Measurements from ENCODE around the gene LIFR.

DNA sequence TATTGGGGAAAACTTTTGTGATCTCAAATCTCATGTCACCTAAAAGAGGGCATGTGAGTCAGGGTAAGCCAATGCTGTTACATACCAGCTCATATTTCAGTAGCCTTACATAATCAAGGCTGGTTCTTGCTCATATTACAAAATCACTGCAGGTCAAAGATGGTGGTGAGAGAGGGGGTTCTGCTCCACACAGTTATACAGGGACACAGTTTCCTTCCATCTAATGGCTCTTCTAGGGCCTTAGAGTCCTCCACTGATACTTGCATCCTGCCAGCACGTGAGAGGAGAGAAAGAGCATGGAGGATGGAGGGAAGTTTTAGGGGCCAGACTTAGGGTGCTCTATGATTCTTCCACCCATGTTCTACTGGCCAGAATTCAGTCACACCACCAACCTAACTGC, 130.0 kb downstream of the LIFR start:
- TF ChIP-seq ZNF747 (tag by site-specific recombination; IDR thresholded peaks at IDR 0.05), result no peak
- TF ChIP-seq, protein P1, sequence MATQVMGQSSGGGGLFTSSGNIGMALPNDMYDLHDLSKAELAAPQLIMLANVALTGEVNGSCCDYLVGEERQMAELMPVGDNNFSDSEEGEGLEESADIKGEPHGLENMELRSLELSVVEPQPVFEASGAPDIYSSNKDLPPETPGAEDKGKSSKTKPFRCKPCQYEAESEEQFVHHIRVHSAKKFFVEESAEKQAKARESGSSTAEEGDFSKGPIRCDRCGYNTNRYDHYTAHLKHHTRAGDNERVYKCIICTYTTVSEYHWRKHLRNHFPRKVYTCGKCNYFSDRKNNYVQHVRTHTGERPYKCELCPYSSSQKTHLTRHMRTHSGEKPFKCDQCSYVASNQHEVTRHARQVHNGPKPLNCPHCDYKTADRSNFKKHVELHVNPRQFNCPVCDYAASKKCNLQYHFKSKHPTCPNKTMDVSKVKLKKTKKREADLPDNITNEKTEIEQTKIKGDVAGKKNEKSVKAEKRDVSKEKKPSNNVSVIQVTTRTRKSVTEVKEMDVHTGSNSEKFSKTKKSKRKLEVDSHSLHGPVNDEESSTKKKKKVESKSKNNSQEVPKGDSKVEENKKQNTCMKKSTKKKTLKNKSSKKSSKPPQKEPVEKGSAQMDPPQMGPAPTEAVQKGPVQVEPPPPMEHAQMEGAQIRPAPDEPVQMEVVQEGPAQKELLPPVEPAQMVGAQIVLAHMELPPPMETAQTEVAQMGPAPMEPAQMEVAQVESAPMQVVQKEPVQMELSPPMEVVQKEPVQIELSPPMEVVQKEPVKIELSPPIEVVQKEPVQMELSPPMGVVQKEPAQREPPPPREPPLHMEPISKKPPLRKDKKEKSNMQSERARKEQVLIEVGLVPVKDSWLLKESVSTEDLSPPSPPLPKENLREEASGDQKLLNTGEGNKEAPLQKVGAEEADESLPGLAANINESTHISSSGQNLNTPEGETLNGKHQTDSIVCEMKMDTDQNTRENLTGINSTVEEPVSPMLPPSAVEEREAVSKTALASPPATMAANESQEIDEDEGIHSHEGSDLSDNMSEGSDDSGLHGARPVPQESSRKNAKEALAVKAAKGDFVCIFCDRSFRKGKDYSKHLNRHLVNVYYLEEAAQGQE (tag by site-specific recombination; IDR thresholded peaks at IDR 0.05), result no peak
- TF ChIP-seq, protein P2, sequence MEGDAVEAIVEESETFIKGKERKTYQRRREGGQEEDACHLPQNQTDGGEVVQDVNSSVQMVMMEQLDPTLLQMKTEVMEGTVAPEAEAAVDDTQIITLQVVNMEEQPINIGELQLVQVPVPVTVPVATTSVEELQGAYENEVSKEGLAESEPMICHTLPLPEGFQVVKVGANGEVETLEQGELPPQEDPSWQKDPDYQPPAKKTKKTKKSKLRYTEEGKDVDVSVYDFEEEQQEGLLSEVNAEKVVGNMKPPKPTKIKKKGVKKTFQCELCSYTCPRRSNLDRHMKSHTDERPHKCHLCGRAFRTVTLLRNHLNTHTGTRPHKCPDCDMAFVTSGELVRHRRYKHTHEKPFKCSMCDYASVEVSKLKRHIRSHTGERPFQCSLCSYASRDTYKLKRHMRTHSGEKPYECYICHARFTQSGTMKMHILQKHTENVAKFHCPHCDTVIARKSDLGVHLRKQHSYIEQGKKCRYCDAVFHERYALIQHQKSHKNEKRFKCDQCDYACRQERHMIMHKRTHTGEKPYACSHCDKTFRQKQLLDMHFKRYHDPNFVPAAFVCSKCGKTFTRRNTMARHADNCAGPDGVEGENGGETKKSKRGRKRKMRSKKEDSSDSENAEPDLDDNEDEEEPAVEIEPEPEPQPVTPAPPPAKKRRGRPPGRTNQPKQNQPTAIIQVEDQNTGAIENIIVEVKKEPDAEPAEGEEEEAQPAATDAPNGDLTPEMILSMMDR (tag by site-specific recombination; IDR thresholded peaks at IDR 0.05), result no peak
- TF ChIP-seq ZNF830 (tag by site-specific recombination; IDR thresholded peaks at IDR 0.05; ENCODE audit: low read depth), result no peak
- TF ChIP-seq ZXDB (tag by site-specific recombination; IDR thresholded peaks at IDR 0.05), result no peak
